Mesenchymal stem cell (in vitro differentiated cells and primary cell): ENCODE results near the gene CDH15.

Experiments used
- DNase-seq: peaks from one replicate; pipeline ENCODE4 v3.0.0-alpha.2; 2013
- H2AFZ ChIP-seq: one replicate; pipeline ENCODE4 v1.6.1; 2013; ENCODE audit warnings: low read depth, mild to moderate bottlenecking, control low read depth, inconsistent platforms, low read length, moderate library complexity
- H2AK5ac ChIP-seq: 2 replicates; pipeline ENCODE4 v1.6.1; 2013; ENCODE audit warnings: low read length, moderate library complexity, mild to moderate bottlenecking, inconsistent platforms; ENCODE audit not compliant: severe bottlenecking
- H2BK120ac ChIP-seq: one replicate; pipeline ENCODE4 v1.6.1; 2013; ENCODE audit warnings: low read depth, mild to moderate bottlenecking, inconsistent platforms, low read length, moderate library complexity
- H2BK12ac ChIP-seq, 2 experiments: one replicate each; pipeline ENCODE4 v1.6.1; 2013; ENCODE audit warnings: inconsistent platforms in 2 of 2, low read length in 2 of 2, mild to moderate bottlenecking in 2 of 2, moderate library complexity in 2 of 2, control low read depth in 1 of 2
- H2BK15ac ChIP-seq: one replicate; pipeline ENCODE4 v1.6.1; 2013; ENCODE audit warnings: mild to moderate bottlenecking, low read depth, inconsistent platforms; ENCODE audit not compliant: poor library complexity, severe bottlenecking
- H2BK5ac ChIP-seq: 2 replicates; pipeline ENCODE4 v1.6.1; 2013; ENCODE audit warnings: low read depth, mild to moderate bottlenecking, low read length, control low read depth, inconsistent platforms; ENCODE audit not compliant: poor library complexity, severe bottlenecking
- H3K14ac ChIP-seq, 2 experiments: one replicate each; pipeline ENCODE4 v1.6.1; 2013; ENCODE audit warnings: inconsistent platforms in 2 of 2, low read length in 2 of 2, control low read depth in 1 of 2, mild to moderate bottlenecking in 1 of 2, moderate library complexity in 1 of 2
- H3K18ac ChIP-seq, 2 experiments: one replicate each; pipeline ENCODE4 v1.6.1; 2013; ENCODE audit warnings: inconsistent platforms in 2 of 2, low read length in 2 of 2, control low read depth in 1 of 2, low read depth in 1 of 2, mild to moderate bottlenecking in 1 of 2
- H3K23ac ChIP-seq, 2 experiments: one replicate each; pipeline ENCODE4 v1.6.1; 2013; ENCODE audit warnings: inconsistent platforms in 2 of 2, low read length in 2 of 2, mild to moderate bottlenecking in 2 of 2, moderate library complexity in 2 of 2, control low read depth in 1 of 2
- H3K27ac ChIP-seq: 2 replicates; pipeline ENCODE4 v1.5.1; 2013; ENCODE audit warnings: mild to moderate bottlenecking, moderate library complexity, low read length, control low read depth, inconsistent platforms; ENCODE audit not compliant: poor library complexity, severe bottlenecking
- H3K27me3 ChIP-seq, 2 experiments: 2 replicates each; pipeline versions ENCODE4 v1.6.1 to v1.7.0; 2013; ENCODE audit warnings: low read length in 2 of 2, mild to moderate bottlenecking in 2 of 2, moderate library complexity in 2 of 2, control low read depth in 1 of 2, inconsistent platforms in 1 of 2; ENCODE audit not compliant: control insufficient read depth in 1 of 2, insufficient read depth in 1 of 2
- H3K36me3 ChIP-seq, 2 experiments: 2 replicates each; pipeline versions ENCODE4 v1.6.1 to v1.7.0; 2013; ENCODE audit warnings: low read length in 2 of 2, control low read depth in 1 of 2, inconsistent platforms in 1 of 2, low read depth in 1 of 2, mild to moderate bottlenecking in 1 of 2; ENCODE audit not compliant: insufficient read depth in 2 of 2, control insufficient read depth in 1 of 2
- H3K4ac ChIP-seq, 2 experiments: one replicate each; pipeline ENCODE4 v1.6.1; 2013; ENCODE audit warnings: inconsistent platforms in 2 of 2, low read length in 2 of 2, mild to moderate bottlenecking in 2 of 2, moderate library complexity in 2 of 2, control low read depth in 1 of 2, low read depth in 1 of 2
- H3K4me1 ChIP-seq: 2 replicates; pipeline ENCODE4 v1.6.1; 2013; ENCODE audit warnings: low read depth, low read length, control low read depth; ENCODE audit not compliant: control insufficient read depth, insufficient read depth
- H3K4me2 ChIP-seq: 2 replicates; pipeline ENCODE4 v1.6.1; 2013; ENCODE audit warnings: low read length, mild to moderate bottlenecking, inconsistent platforms; ENCODE audit not compliant: poor library complexity, severe bottlenecking
- H3K4me3 ChIP-seq, 2 experiments: 2 replicates each; pipeline versions ENCODE4 v1.5.1 to v1.7.0; 2013; ENCODE audit warnings: low read length in 2 of 2, mild to moderate bottlenecking in 2 of 2, control low read depth in 1 of 2, low read depth in 1 of 2; ENCODE audit not compliant: insufficient read depth in 1 of 2
- H3K79me1 ChIP-seq: replicated peaks from 2 replicates; pipeline ENCODE4 v1.6.1; 2013; ENCODE audit warnings: mild to moderate bottlenecking, control low read depth, low read length, inconsistent platforms; ENCODE audit not compliant: poor library complexity, severe bottlenecking
- H3K9ac ChIP-seq: 2 replicates; pipeline ENCODE4 v1.7.0; 2013; ENCODE audit warnings: mild to moderate bottlenecking, low read length, moderate library complexity
- H3K9me3 ChIP-seq: 2 replicates; pipeline ENCODE4 v1.7.0; 2013; ENCODE audit warnings: mild to moderate bottlenecking, low read length; ENCODE audit not compliant: control insufficient read depth
- H4K8ac ChIP-seq: one replicate; pipeline ENCODE4 v1.6.1; 2013; ENCODE audit warnings: inconsistent platforms, mild to moderate bottlenecking, low read length, moderate library complexity
- H4K91ac ChIP-seq: one replicate; pipeline ENCODE4 v1.6.1; 2013; ENCODE audit warnings: mild to moderate bottlenecking, low read length, inconsistent platforms
- WGBS: methylation state at CpG from one replicate; pipeline ENCODE4 v1.1.7; 2013; ENCODE audit warnings: mixed read lengths; 5-methylcytosine and 5-hydroxymethylcytosine counted together

CDH15 gene

DNA sequence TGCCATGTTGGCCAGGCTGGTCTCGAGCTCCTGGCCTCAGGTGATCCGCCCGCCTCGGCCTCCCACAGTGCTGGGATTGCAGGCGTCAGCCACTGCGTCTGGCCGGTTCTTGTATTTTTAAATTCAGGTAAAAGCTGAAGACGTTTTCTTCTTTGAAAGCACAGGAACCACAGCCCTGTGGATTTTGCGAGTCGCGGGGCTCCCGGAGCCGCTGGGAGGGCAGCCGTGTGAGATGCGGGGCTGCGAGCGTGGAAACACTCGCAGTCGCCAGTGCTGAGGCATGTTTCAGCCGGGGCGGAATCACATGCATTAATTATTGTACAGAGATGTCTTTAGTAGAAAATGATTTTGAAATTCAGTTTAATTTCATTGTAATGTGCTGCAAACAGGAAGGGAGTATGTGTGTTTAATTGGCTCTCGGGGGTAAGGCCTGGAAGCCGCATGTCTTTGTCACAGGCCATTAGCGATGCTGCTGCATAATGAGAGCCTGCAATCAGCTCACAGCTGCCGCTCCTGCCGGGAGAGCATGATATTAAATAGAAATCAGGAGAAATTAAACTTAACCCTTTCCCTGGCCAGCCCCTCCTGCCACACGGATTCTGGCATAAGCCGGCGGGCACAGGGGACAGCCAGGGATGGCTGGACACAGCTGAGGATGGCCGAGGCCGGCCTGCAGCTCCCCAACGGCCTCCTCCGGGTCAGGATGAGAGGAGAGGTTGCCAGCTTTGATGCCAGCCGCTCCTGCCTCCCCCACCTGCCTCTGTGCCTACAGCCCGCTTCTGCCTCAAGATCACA is 35.4 kb upstream of the CDH15 start:
- no peak overlapping the region for H4K8ac ChIP-seq
- 93% methylated on average over 33 of the region's 35 CpGs for WGBS
- no peak overlapping the region for H3K9ac ChIP-seq
- no peak overlapping the region for H2BK120ac ChIP-seq
- H3K4me3 ChIP-seq: no peak overlapping the region
- H3K27ac ChIP-seq: no peak overlapping the region
- H2BK5ac ChIP-seq: no peak overlapping the region
- no peak overlapping the region for H3K23ac ChIP-seq
- peaks cover 2% of the 10 kb centered on the region for H3K4me1 ChIP-seq
- H2BK12ac ChIP-seq: no peak overlapping the region
- no peak for DNase-seq
- H4K91ac ChIP-seq: no peak overlapping the region
- peaks cover 26% of the 10 kb centered on the region for H3K79me1 ChIP-seq
- H2BK15ac ChIP-seq: no peak overlapping the region
- no peaks in the 10 kb centered on the region for H3K9me3 ChIP-seq
- H3K36me3 ChIP-seq: peaks cover 50 to 87% of the 10 kb centered on the region in 2 experiments
- H3K4me2 ChIP-seq: no peak overlapping the region
- no peak overlapping the region for H3K14ac ChIP-seq
- no peak overlapping the region for H2AFZ ChIP-seq
- H3K4ac ChIP-seq: no peak overlapping the region
- H2AK5ac ChIP-seq: no peak overlapping the region
- no peaks in the 10 kb centered on the region for H3K27me3 ChIP-seq
- H3K18ac ChIP-seq: no peak overlapping the region

DNA sequence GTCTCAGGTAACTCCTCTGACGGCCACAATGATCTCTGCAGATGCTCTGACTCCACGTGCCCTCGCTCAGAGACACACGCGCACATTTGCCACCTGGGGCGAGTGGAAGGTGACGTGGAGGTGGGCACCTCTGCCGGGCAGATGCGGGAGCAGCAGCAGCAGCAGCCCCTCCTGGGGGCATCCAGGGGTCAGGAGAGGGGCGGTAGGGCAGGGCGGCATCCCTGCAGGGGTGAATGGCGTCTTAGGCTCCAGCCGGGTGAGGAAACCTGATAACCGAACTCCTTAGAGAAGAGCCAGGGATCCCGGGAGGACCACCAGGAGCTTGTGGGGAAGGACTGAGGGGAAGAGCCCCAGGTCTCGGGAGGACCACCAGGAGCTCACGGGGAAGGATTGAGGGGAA is 34.6 kb upstream of the CDH15 start:
- no peak overlapping the region for H3K4ac ChIP-seq
- no peak overlapping the region for H3K9ac ChIP-seq
- H3K14ac ChIP-seq: no peak overlapping the region
- H3K27ac ChIP-seq: no peak overlapping the region
- WGBS: 97% methylated on average over 17 of the region's 17 CpGs
- H2BK15ac ChIP-seq: no peak overlapping the region
- H3K4me3 ChIP-seq: no peak overlapping the region
- no peak for DNase-seq
- H2AFZ ChIP-seq: no peak overlapping the region
- H2AK5ac ChIP-seq: no peak overlapping the region
- H3K79me1 ChIP-seq: peaks cover 21% of the 10 kb centered on the region
- H3K9me3 ChIP-seq: no peaks in the 10 kb centered on the region
- H3K27me3 ChIP-seq: no peaks in the 10 kb centered on the region
- no peak overlapping the region for H3K23ac ChIP-seq
- H3K4me2 ChIP-seq: no peak overlapping the region
- no peak overlapping the region for H3K18ac ChIP-seq
- H2BK5ac ChIP-seq: no peak overlapping the region
- H2BK12ac ChIP-seq: no peak overlapping the region
- peaks cover 52 to 91% of the 10 kb centered on the region in 2 experiments for H3K36me3 ChIP-seq
- H2BK120ac ChIP-seq: no peak overlapping the region
- H4K8ac ChIP-seq: no peak overlapping the region
- peaks cover 2% of the 10 kb centered on the region for H3K4me1 ChIP-seq
- H4K91ac ChIP-seq: no peak overlapping the region

DNA sequence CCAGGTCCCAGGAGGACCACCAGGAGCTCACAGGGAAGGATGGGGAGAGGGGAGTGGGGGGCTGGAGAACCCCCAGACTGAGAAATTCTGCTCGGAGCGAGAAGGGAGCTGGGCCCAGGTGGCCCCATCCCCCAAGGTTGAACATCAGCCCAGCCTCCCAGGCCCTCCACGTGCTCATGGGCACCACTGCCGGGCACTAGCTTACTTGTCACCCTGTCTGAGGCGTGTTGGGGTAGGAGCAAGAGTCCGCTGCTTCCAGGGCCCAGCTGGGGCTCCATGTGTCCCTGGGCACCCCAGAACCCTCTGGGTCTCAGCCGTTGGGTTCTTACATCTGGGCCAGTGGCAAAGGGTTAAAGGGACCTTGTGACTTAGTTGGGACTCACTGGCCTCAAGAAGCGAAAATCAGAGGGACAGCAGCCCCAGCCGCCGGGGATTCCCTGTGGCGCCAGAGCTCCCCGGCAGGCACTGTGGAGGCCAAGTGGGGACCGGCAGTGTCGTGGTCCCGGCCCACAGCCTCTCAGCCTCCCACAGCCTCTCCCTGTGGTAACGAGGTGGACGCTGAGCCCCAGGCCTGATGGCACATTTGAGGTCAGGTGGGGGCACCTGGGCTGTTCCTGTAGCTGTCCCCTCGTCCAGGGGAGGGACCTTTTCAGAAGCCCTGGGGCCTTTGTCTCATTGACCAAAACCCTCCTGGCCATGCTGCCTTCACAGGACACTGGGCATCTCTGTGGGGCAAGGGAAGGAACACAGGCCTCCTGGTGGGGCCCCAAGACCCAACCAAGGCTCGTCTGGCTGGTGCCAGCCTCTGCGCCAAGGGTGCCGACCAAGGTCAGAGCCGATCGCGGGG is 33.7 kb upstream of the CDH15 start:
- Histone ChIP-seq H4K91ac (no peak overlapping the region), H3K27me3 (no peaks in the 10 kb centered on the region), H3K9ac (no peak overlapping the region), H3K79me1 (peaks cover 13% of the 10 kb centered on the region), H2AK5ac (no peak overlapping the region), H3K4me1 (peaks cover 2% of the 10 kb centered on the region), H2BK120ac (no peak overlapping the region), H3K9me3 (no peaks in the 10 kb centered on the region), H3K4me3 (no peak overlapping the region), H3K4me2 (no peak overlapping the region), H2BK5ac (no peak overlapping the region), H3K23ac (no peak overlapping the region), H3K27ac (no peak overlapping the region), H3K18ac (no peak overlapping the region), H4K8ac (no peak overlapping the region), H3K4ac (no peak overlapping the region), H3K36me3 (peaks cover 60 to 89% of the 10 kb centered on the region in 2 experiments), H2BK12ac (no peak overlapping the region), H2BK15ac (no peak overlapping the region), H3K14ac (no peak overlapping the region), H2AFZ (no peak overlapping the region)
- DNase-seq: no peak
- WGBS: 96% methylated on average over 24 of the region's 24 CpGs

DNA sequence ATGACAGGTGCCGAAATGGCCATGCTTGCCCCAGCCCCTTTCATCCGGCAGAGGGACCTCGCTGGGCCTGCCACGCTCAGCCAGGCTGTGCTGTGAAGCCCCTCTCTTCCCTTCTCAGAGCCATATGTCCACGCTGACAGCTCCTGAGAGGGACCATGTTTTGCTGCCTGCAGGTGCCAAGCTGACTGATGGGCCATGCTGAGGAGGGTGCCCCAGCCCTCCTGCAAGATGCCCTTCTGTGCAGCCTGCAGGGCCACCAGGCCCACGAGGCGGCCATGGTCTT is 33.1 kb upstream of the CDH15 start:
- H3K4ac ChIP-seq: no peak overlapping the region
- H4K8ac ChIP-seq: no peak overlapping the region
- H2BK5ac ChIP-seq: no peak overlapping the region
- no peak overlapping the region for H3K14ac ChIP-seq
- no peak overlapping the region for H2AK5ac ChIP-seq
- H3K4me2 ChIP-seq: no peak overlapping the region
- peaks cover 59 to 89% of the 10 kb centered on the region in 2 experiments for H3K36me3 ChIP-seq
- no peak for DNase-seq
- no peaks in the 10 kb centered on the region for H3K9me3 ChIP-seq
- no peak overlapping the region for H2BK120ac ChIP-seq
- H2BK12ac ChIP-seq: no peak overlapping the region
- no peak overlapping the region for H3K23ac ChIP-seq
- H3K79me1 ChIP-seq: peaks cover 13% of the 10 kb centered on the region
- no peaks in the 10 kb centered on the region for H3K27me3 ChIP-seq
- H3K9ac ChIP-seq: no peak overlapping the region
- no peak overlapping the region for H2AFZ ChIP-seq
- H3K27ac ChIP-seq: no peak overlapping the region
- no peak overlapping the region for H3K18ac ChIP-seq
- H3K4me1 ChIP-seq: peaks cover 2% of the 10 kb centered on the region
- H2BK15ac ChIP-seq: no peak overlapping the region
- no peak overlapping the region for H4K91ac ChIP-seq
- H3K4me3 ChIP-seq: no peak overlapping the region
- 96% methylated on average over 5 of the region's 7 CpGs for WGBS
